GM12891 (cell line): ENCODE results near the gene GMPPB.
A peak's percentile ranks its signal among the peaks of the same experiment; 100 is the strongest.

Source experiments
- DNase-seq: peaks from one replicate; pipeline ENCODE4 v3.0.0; 2011; ENCODE audit warnings: low spot score; ENCODE audit not compliant: insufficient read length
- FAIRE-seq: peaks from 2 replicates; lab custom pipeline; 2011; peaks lifted over from hg19 to GRCh38; lab: Jason Lieb, UNC
- PAX5 ChIP-seq: IDR thresholded peaks from 2 replicates; pipeline ENCODE4 v1.6.1; 2011; ENCODE audit warnings: low read length, moderate library complexity, mild to moderate bottlenecking; ENCODE audit not compliant: insufficient read depth, severe bottlenecking
- POLR2A ChIP-seq: IDR thresholded peaks from 2 replicates; pipeline ENCODE4 v1.6.1; 2011; ENCODE audit warnings: low read depth, low read length, control low read depth
- POLR2AphosphoS5 ChIP-seq: IDR thresholded peaks from 2 replicates; pipeline ENCODE4 v1.6.1; 2011; ENCODE audit warnings: low read depth, low read length, control low read depth
- POU2F2 ChIP-seq: IDR thresholded peaks from 2 replicates; pipeline ENCODE4 v1.6.1; 2011; ENCODE audit warnings: low read depth, mild to moderate bottlenecking, control low read depth, low read length, moderate library complexity
- SPI1 ChIP-seq: IDR thresholded peaks from 2 replicates; pipeline ENCODE4 v1.6.1; 2011; ENCODE audit warnings: low read depth, low read length, control low read depth
- TAF1 ChIP-seq: IDR thresholded peaks from 2 replicates; pipeline ENCODE4 v1.6.1; 2011; ENCODE audit warnings: low read depth, low read length, control low read depth

Gene GMPPB

GRCh38 chr3:49732597-49732996, 8.8 kb upstream of the GMPPB start:
- no peak for DNase-seq
- no peak for FAIRE-seq
- TF ChIP-seq POLR2AphosphoS5: no peak
- no peak for TF ChIP-seq PAX5
- no peak for TF ChIP-seq TAF1

- FAIRE-seq: no peak
- no peak for DNase-seq
- TF ChIP-seq TAF1 (no peak), POU2F2 (no peak), SPI1 (no peak), POLR2A (no peak), PAX5 (no peak), POLR2AphosphoS5 (no peak)
Observed at GRCh38 chr3:49729966-49730609, 6.3 kb upstream of the GMPPB start.

- FAIRE-seq (peak; percentile 13), DNase-seq (no peak)
- TF ChIP-seq POLR2A (no peak), POU2F2 (no peak), POLR2AphosphoS5 (no peak), TAF1 (no peak), SPI1 (no peak), PAX5 (no peak)
Observed at GRCh38 chr3:49727924-49728361, 4.2 kb upstream of the GMPPB start.

- FAIRE-seq (no peak), DNase-seq (no peak)
- TF ChIP-seq POU2F2: no peak
- TF ChIP-seq POLR2A: no peak
Observed at GRCh38 chr3:49727154-49727923, 3.6 kb upstream of the GMPPB start.

- FAIRE-seq (no peak), DNase-seq (no peak)
- TF ChIP-seq POU2F2 (no peak), POLR2AphosphoS5 (no peak), PAX5 (no peak), POLR2A (no peak), SPI1 (no peak), TAF1 (no peak)
Observed at GRCh38 chr3:49725906-49726681, 2.3 kb upstream of the GMPPB start.

- TF ChIP-seq POLR2AphosphoS5 (0 out of 2 replicates have a peak, but pooled peaks have one; percentile 13), POU2F2 (no peak)
- DNase-seq (no peak), FAIRE-seq (no peak)
Observed at GRCh38 chr3:49724586-49724985, 835 bp upstream of the GMPPB start.

- FAIRE-seq: no peak
Observed at GRCh38 chr3:49723296-49723627, 489 bp downstream of the GMPPB start.

GRCh38 chr3:49722896-49723295, 855 bp downstream of the GMPPB start:
- TF ChIP-seq SPI1: no peak
- TF ChIP-seq POLR2A: no peak; the same call in 1 of the 2 replicates
- peak; percentile 4 for TF ChIP-seq POLR2AphosphoS5
- TF ChIP-seq POU2F2: 0 out of 2 replicates have a peak, but pooled peaks have one; percentile 12
- no peak for TF ChIP-seq TAF1
- no peak for TF ChIP-seq PAX5
- FAIRE-seq: no peak
- no peak for DNase-seq

More at GRCh38 chr3:49723296-49723627, 489 bp downstream of the GMPPB start:
- no peak for DNase-seq
- no peak for TF ChIP-seq POU2F2
- no peak for TF ChIP-seq PAX5
- no peak; the same call in 1 of the 2 replicates for TF ChIP-seq TAF1
- peak; percentile 35; the same call in 1 of the 2 replicates for TF ChIP-seq POLR2A
- TF ChIP-seq POLR2AphosphoS5: peak; percentile 46
- no peak for TF ChIP-seq SPI1

- DNase-seq (no peak), FAIRE-seq (peak; percentile 78)
- TF ChIP-seq PAX5 (no peak), POLR2AphosphoS5 (peak; percentile 56; the same call in 1 of the 2 replicates)
Observed at GRCh38 chr3:49721896-49722781, 1.6 kb downstream of the GMPPB start.

GRCh38 chr3:49721596-49721895, 2.2 kb downstream of the GMPPB start:
- FAIRE-seq (no peak), DNase-seq (no peak)
- TF ChIP-seq POU2F2 (no peak), SPI1 (no peak)
